OCI-M1 (cell line): ENCODE measurements around the gene ATP6V1G3.
"Not testable (repeated sequence)": the region's sequence is repeated elsewhere in the genome, so short reads cannot be mapped to it uniquely, and the experiment has no call there.

Source experiments
- DNase-seq: peaks from one replicate; lab custom pipeline; 2025; lab: John Stamatoyannopoulos, UW

Gene ATP6V1G3

DNA sequence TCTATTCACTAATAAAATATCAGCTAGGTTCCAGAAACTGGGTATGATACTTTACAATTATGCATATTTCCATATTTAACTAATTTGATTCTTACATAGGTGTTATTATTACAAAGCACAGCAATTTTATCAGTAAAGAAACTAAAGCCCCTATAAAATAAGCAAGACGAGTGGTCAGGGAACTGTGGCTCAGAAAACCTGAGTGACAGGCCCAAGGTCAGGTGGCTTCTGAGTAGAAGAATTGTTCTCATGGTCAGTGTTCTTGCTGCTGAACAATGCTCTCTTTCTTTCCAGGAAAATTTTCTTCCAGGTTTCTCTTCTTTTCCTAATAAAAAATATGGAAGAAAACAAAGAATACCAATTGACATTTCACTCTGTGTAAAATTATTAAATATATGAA, 2.2 kb upstream of the ATP6V1G3 start:
- DNase-seq = no peak

DNA sequence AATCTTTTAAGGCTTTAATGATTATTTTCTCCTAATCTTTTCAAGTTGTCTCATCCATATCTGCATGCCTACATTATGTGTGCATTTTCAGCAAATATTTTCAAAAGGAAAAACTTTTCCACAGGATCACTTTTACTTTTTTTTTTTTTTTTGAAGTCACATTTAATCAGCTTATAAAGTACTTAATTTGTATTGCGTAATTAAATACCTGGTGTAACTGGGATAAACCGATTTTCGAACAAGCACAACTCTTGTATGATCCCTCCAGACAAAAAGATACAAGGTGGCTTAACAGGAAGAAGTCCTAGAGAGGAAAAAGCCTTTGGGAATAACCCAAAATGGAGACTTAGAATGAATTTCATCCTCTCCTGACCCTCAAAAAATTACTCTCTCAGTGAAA, 1.3 kb upstream of the ATP6V1G3 start:
- DNase-seq = no peak

DNA sequence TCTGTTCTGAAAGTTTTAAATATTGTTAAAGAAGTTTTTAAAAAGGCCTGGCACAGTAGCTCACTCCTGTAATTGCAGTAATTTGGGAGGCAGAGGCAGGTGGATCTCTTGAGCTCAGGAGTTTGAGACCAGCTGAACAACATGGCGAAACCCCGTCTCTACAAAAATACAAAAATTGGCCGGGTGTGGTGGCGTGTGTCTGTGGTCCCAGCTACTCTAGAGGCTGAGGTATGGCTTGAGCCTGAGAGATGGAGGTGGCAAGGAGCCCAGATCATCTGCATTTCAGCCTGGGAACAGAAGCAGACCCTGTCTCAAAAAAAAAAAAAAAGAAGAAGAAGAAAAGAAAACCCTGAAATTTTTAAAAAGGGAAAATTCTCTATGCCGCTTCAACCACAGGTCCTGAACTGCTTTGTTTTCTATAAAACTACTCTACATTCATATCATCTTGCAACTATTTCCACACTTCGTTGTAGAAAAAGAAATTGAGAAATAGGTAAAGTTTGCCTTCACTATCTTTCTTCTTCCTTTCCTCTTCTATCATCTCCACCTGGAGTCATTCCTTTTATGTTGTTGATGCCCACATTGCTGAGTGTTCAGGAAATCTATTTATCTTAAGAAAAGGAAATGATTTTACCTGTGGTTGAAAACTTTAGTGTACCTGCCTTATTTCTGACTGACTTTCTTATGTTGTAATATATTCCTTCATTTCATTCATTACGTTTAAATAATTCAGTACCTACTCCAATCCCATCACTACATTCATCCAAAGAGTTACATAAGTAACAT, 1.7 kb downstream of the ATP6V1G3 start:
- no peak for DNase-seq

DNA sequence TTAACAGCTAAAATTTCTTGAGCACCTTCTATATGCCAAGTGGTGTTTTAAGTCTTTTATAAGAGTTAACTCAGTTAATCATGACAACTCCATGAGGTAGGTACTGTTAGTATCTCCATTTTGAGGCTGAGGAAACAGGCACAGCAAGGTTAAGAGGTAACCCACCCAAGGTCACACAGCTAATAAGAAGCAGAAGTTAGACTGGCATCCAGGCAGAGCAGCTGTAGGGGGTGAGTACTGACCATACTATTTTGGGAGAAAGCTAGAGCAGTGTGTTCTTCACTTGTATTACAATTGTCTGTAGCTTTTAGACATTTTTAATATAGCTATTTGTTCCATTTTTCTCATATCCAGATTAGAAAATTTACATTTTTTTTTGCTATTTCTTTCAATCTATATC, 4.8 kb downstream of the ATP6V1G3 start:
- DNase-seq = no peak

DNA sequence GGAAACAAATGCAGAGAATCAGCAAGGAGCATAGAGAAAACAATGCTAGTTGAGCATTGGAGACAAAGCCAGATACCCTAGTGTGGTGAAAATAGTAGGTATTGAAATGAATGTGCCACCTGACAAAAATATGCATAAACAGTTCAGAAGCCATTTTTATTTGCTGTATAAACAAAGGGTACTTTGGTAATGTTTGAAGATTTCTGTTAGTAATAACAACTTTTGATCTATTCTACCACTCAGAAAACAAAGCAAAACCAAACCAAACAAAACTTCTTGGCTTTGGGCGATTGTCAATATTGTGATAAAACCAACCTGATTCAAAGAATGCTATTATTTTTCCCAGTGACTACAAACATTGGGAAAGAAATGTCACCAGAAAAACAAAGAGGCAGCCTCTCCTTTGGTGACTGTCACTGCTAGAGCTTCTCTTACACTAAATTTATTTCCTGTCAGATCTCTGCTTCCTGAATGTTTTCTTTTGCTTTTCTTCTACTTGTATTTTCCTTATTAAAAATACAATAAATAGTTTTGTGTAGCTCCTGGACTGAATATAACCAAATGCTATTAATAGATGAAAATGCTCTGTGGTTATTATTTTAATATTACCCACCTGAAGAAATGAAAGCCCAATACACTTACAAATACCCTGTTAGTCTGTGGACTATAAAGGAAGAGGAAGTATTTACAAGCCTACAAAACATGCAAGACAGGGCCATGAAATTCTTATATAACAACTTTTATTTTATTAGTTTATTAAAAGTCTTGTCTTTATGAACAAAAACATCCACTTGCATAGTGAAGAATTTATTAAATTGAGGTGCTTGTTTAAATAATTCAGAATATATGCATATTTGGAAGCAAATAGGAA, 5.7 kb downstream of the ATP6V1G3 start:
- DNase-seq = peak; percentile 27

DNA sequence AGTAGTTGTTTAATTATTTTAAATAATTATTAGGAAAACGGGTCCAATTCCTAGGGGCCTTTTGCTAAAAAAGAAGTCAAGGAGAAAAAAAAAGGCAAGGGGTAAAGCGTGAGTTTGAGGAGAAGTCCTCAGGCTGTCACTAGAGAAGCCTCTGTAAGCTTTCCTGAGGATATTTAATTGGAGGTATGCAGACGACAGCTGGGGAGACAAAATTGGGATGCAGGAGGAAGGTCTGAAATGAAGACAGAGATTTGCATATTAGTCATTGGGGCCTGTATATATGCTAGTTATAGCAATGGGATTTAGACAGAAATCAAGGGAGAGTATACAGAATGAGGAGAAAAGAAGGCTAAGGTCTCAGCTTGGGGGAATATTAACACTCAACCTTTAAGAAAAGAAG, 8.6 kb downstream of the ATP6V1G3 start:
- no peak for DNase-seq

DNA sequence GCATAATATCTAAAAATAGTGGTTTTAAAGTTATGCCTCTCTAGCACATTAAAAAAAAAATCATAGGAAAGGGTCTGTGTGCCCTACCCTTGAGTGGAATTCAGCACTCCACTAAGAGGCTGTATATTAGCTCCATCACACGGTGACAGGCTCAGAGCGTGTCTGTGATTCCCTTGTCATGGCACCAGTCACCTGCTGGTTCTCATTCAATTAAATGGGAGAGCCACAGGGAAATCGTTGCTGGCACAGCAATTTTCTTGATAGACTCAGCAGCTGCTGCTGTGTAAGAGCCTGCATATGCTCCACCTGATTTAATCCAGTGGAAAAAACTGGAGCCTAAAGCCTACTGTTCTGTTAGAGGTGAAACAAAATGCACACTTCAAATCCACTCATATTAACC, 9.5 kb downstream of the ATP6V1G3 start:
- no peak for DNase-seq

DNA sequence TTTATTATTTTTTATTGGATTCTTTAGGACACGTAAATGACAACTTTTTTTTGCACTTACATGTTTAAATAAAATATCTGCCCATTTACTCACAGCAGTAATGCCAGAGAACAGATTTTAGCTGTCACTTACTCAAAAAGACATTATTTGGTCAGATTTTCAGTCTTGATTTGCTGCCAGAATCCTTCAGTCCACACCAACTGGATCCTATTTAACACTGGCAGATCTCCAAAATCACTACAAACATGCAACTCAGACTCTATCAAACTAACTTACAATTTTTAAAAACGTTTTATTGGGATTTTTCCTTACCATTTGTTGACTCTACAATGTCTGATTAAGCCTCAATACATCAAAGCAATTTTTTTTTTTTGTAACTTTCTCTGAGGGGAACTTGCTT, 11.1 kb downstream of the ATP6V1G3 start:
- no peak for DNase-seq

DNA sequence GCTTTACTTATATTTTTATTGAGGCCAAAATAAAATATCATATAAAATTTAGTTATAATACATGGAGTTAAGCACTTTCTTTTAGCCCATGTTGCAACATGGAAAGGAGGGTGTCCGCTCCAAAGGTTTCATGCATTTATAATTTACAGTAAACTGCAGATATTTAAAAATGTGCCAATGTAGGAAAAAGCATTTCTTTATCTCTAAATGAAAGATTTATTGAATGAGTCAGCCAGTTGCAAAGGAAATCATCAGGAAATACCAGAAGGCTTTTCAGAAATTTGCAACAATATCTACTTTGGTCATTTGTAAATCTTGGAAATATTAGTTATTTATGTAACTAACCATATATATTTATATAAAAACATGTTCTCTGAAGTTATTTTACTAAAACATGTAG, 12.1 kb downstream of the ATP6V1G3 start:
- no peak for DNase-seq

DNA sequence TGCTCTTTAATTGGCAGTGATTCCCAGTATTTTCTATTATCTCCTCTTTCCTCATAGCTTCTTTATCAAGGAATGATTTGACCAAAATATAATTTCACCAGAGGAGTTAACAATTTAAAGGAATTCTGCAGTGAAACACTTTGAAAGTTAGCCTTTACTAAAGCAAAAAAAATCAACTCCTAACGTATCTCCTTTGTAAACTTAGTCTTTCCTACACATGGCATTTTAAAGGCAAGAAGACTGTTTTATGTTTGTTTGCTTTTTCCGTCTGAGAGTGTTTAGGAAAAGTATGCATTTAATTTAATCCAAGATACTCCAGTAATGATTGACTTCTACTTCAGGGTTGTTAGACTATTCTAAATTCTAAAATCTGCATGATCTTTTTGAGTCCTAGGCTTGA, 15.9 kb downstream of the ATP6V1G3 start:
- DNase-seq = no peak

DNA sequence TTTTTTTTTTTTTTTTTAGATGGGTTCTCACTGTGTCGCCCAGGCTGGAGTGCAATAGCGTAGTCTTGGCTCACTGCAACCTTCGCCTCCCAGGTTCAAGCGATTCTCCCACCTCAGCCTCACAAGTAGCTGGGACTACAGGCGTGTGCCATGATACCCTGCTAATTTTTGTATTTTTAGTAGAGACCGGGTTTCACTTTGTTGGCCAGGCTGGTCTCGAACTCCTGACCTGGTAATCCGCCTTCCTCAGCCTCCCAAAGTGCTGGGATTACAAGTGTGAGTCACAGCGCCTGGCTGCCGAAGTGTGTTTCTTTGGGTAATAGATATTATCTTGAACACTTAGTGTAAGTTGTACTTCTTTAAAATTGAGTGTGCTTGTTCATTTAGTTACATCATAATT, 16.4 kb downstream of the ATP6V1G3 start:
- DNase-seq = not testable (repeated sequence)

DNA sequence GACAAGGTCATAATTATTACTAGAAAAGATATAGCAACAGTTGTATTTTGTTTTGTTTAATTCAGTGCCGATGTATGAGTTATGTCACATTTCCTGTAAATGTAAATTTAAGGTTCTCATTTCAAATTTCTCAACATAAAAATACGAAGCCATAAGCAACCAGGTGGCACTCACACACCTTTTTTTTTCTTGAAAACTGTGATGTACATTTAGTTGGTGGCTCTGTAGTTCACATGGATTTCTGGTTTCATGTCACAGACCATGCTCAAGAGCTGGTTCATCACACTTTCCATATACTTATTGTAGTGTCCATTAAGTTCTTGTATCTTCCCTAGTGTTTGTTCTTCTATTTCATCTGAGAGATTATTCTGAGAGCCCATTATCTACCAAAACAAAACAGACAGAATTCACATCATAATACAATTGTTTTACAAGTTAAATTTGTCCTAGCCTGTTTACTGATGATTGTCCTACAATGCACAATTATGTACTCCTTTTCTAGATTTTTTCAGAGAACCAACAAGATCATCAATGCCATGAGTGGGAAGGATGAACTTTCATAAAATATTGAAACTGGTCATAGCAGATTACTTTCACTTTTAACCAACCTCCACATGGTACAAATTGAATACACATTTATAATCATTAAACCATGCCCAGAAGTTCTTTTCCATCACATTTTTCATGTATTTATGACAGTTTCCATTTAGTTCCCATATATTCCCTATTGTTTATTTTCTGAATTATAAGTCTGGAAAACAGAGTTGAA, 17.1 kb downstream of the ATP6V1G3 start:
- DNase-seq = peak; percentile 68

DNA sequence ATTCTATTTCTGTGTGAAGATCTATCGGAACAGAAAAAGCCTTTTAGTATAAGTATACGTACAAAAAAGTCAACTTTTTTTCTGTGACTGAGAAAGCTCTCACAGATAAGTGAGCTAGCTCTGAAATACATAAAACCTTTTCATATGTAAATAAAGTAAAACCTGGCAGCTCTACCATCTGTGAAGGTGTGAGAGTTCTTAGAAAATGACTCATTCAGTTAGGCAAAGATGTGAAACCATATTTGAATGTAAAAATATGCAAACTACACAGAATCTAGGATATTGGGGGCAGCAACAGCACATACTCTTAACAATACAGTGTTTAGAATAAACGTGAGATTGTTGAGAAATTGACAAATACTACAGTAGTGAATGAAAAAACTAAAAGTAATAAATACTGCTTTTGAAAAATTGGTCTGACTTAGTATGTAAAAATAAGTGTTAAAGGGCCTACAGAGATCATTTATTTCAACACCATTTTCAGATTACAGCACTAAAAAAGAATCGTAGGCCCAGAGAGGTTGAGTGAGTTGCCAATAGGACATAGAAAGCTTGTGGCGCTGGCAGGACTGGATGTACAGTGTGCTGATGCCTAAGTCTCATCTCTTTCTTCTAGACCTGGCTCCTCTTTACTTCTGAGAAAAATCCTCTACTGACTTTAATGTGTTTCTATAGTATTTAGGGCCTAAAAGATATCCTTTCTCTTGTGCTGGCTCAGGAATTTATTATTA, 19.8 kb downstream of the ATP6V1G3 start:
- no peak for DNase-seq

DNA sequence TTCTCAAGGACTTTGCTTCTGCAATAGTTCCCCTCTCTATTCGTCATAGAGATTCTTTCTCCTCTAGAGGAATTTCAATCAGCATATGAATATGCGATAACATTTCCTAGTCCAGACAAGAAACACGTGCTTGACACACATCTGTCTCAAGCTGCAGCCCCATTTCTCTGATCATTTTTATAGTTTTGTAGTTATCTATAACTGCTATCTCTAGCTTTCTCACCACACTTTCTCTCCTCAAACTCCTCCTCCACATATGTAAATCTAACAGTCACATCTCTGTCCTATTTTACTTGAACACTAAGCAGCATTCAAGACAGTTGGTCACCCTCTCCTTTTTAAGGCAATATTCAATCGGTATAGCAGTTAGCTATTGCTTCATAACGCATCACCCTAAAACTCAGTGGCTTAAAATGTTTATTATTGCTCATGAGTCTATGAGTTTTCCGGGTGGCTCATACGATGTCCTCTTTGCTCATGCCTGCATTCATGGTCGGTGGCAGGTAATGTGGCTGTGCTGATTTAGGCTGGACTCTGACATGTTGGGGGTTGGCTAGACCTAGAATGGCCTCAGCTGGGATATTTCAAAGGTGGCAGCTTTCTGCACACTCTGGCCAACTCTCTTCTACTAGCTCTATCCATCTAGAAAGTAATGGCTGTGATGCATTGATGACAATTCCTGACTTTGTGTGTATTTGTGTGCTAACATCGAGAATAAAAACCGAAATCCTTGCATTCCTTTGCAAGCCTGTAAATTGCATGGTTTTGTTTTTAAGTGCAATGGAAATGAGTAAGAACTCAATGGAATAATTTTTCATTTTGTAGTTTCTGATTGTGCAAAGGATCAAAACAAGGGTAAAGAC, 20.6 kb downstream of the ATP6V1G3 start:
- DNase-seq = no peak

DNA sequence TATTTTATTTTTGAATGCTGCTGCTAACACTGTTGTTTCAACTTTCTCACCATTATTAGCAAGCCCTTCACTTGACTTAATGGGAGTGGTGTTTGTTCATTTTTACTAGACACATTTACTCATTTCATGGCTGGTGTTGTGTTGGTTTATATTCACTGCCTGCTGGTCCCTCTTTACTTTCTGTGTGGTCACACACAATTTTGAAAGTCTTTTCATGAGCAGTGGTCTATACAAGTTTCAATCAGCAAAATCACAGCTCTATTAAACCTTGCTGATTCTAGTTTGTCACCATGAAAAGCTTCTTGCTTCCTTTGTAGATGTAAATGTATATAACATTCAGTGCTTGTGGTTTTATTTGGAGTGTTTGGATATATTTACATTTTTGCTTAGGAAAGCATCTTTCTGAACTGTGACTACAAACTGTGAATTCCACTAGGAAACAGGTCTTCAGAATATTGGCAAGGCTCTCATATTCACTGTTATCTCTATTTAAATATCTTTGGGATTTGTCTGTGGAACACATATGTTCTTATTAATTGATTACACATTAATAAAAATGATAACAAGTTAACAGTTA, 22.8 kb downstream of the ATP6V1G3 start:
- DNase-seq = no peak

DNA sequence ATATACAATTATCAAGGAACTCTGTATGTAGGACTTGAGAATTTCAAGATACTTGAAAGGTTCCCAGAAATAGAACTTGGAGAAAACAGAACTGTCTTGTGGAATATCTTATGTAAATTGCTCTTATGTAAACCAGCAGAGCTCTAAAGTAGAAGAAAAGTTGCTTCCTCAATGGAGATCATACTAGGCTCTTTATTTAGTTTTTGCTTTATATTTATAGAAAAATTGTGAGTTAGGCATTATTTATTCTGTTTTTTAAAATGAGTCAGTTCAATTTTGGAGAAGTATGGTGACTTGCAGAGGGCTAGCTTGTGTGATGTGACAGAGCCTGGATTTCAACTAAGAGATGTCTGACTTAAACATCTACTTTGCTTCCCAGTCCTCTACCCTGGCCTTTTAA, 40.4 kb downstream of the ATP6V1G3 start:
- no peak for DNase-seq

DNA sequence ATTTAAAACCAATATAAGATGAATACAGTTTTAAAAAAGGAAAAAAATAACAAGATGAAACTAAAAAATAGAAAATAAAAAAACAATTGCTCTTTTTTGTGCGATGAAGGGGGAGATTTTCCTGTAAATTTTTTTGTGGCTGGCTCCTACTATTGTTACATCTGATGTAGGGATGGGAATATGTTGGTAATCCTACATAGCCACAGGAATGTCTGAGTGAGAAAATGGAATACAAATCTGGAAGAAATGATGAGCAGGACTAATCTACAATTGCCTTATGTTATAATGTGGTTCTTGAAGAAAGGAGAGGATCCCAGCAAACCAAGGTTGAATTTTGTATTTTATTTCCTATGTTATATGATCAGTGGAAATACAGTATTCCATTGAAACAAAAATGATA, 40.9 kb downstream of the ATP6V1G3 start:
- no peak for DNase-seq

DNA sequence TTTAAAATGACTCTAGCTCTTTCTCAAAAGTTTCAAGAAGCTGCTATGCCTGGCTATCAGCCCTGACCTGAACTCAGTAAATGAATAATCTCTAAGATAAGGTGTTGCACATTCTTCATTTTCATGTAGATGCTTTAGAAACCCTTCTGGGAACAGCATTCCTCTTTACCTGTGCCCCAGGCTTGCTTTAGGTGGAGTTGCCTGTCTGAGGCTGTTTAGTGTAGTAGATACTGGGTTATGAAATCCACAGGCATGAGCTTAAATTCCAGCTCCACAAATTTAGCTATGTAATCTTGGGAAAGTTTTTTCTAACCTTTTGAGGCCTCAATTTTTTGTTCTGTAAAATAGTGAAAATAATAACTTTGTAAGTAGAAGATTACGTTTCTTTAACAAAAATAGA, 41.6 kb downstream of the ATP6V1G3 start:
- no peak for DNase-seq

DNA sequence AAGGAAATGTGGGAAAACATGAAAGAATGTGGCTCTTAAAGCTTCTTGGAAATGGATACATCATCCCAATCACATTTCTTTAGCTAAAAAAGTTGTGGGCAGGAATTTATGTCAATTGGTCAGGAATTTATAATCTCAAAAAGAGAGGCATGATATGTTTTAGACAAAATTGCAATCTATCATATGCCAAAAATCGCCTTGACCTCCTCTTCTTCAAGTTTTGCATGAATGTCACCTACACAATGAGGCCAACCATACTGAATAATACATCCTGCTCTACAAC, 42.4 kb downstream of the ATP6V1G3 start:
- no peak for DNase-seq

DNA sequence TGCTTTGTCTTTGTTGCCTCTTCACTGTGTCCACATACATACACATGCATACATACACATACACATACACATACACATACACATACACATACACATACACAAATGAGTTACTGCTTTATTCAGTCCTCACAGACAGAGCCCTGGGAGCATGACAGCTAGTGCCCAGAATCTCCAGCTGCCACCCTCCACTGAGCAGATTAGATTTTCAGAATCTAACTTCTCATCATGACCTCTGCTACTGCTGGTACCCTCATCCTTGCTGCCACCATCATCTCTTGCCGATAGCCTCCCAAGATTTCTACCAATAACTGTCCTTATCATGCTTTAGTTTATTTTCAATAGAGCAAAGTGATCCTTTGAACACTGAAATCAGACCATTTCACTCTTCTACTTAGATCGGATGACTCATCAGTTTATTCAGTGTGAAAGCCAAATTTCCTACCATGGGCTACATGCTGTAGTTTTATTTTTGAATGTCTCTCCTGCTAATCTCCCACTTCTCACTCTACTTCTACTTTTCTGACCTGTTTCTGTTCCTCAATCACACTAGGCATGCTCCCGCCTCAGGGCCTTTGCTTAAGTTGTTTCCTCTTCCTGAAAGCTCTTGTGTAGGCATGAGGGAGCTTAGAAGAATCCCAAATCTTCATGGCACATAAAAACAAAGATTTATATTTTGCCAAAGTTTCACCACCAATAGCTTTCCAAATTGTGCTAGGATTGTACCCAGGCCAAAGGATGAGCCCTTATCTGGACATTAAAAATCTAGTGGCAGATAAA, 43.0 kb downstream of the ATP6V1G3 start:
- peak; percentile 37 for DNase-seq
